ENCODE data around the gene DMRTC2. TPM values are rescaled to one million over a fixed set of nuclear protein-coding genes. Genes with fewer than 3 reads are reported as not detected.
A peak's percentile ranks its signal among the peaks of the same experiment; 100 is the strongest.

Gene DMRTC2
- total RNA-seq, 1 donor from 2014 or later = 2.9 TPM

- no peak for DNase-seq (ENCODE audit: low spot score)
These were observed 2.7 kb downstream of the DMRTC2 start for GRCh38 chr19:41847351-41848105.

GRCh38 chr19:41848666-41849065 lies 3.8 kb downstream of the DMRTC2 start:
- no peak for DNase-seq (ENCODE audit: low spot score)

- no peak for DNase-seq (ENCODE audit: low spot score)
These were observed 4.2 kb downstream of the DMRTC2 start for GRCh38 chr19:41849067-41849466.

- no peak for DNase-seq (ENCODE audit: low spot score)
These were observed 5.5 kb downstream of the DMRTC2 start for GRCh38 chr19:41850381-41850780.

- DNase-seq (ENCODE audit: low spot score) = no peak
These were observed 6.6 kb downstream of the DMRTC2 start for GRCh38 chr19:41851456-41851855.

- DNase-seq (ENCODE audit: low spot score) = no peak
These were observed 8.5 kb downstream of the DMRTC2 start for GRCh38 chr19:41853344-41853743.

GRCh38 chr19:41853768-41854167 lies 8.9 kb downstream of the DMRTC2 start:
- no peak for DNase-seq (ENCODE audit: low spot score)

- no peak for DNase-seq (ENCODE audit: low spot score)
These were observed 14.4 kb downstream of the DMRTC2 start for GRCh38 chr19:41859213-41859617.

GRCh38 chr19:41859618-41860418 lies 15.0 kb downstream of the DMRTC2 start, which contains the start of gene RPS19:
TSS of gene RPS19 (plus strand) at chr19:41860255. CDS start at chr19:41860775, 520 bp downstream.
- DNase-seq (ENCODE audit: low spot score) = peak; percentile 100

- peak; percentile 20 for DNase-seq (ENCODE audit: low spot score)
These were observed 15.7 kb downstream of the DMRTC2 start for GRCh38 chr19:41860419-41861115.

GRCh38 chr19:41861116-41861768 lies 16.4 kb downstream of the DMRTC2 start:
- DNase-seq (ENCODE audit: low spot score) = no peak

- no peak for DNase-seq (ENCODE audit: low spot score)
These were observed 17.0 kb downstream of the DMRTC2 start for GRCh38 chr19:41861846-41862245.

GRCh38 chr19:41862445-41862986 lies 17.7 kb downstream of the DMRTC2 start:
- DNase-seq (ENCODE audit: low spot score) = no peak

GRCh38 chr19:41863209-41863931 lies 18.5 kb downstream of the DMRTC2 start:
- DNase-seq (ENCODE audit: low spot score) = no peak

- no peak for DNase-seq (ENCODE audit: low spot score)
These were observed 19.5 kb downstream of the DMRTC2 start for GRCh38 chr19:41864374-41864773.

GRCh38 chr19:41866284-41866683 lies 21.4 kb downstream of the DMRTC2 start:
- DNase-seq (ENCODE audit: low spot score) = no peak

GRCh38 chr19:41868120-41868988 lies 23.5 kb downstream of the DMRTC2 start:
- no peak for DNase-seq (ENCODE audit: low spot score)

GRCh38 chr19:41868989-41869300 lies 24.1 kb downstream of the DMRTC2 start:
- DNase-seq (ENCODE audit: low spot score) = no peak

GRCh38 chr19:41869374-41869955 lies 24.6 kb downstream of the DMRTC2 start:
- DNase-seq (ENCODE audit: low spot score) = no peak
